GM19455 (cell line): ENCODE data around the gene WFDC9.
"Not testable (repeated sequence)": the region's sequence is repeated elsewhere in the genome, so short reads cannot be mapped to it uniquely, and the experiment has no call there.

Experiments used
- ATAC-seq: cut with Tn5 transposase; IDR thresholded peaks from one replicate; pipeline ENCODE4 v1.9.1; 2021; ENCODE audit not compliant: unreplicated experiment

WFDC9 gene

DNA sequence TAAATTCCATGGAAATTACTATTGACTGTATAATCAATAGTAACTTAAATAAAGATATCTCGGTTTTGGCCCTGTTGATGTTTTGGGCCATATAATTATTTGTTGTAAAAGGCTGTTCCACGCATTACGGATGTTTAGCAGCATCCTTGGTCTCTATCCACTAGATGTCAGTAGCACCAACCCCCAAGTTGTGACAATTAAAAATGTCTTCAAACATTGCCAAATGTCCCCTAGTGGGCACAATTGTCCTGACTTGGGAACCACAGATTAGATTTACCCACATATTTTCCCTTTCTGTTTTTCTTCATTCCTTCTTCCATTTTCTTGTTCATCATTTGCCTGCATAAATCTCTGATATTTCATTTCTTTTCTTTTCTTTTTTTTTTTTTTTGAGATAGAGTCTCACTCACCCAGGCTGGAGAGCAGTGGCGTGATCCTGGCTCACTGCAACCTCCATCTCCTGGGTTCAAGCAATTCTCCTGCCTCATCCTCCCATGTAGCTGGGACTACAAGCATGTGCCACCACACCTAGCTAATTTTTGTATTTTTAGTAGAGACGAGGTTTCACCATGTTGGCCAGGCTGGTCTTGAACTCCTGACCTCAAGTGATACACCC, 38.4 kb downstream of the WFDC9 start:
- ATAC-seq = no peak

DNA sequence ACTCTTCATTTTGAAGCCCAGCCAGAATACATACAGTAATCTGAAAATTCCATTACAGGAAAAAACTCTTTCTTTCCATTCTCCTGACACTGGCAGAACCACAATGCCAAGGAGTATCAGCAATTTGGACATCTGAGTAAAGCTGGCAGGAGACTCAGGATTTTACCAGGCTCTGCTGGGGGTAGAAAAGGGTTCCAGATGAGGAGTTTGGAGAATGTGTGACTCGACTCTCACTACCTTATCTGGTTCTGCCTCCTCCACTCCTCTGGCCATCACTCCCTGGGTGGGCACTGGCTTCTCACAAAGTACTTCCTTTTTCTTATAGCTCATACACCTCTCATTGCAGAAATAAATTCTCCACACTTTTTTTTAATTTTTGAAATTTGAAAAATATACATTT, 41.4 kb downstream of the WFDC9 start:
- ATAC-seq = no peak

DNA sequence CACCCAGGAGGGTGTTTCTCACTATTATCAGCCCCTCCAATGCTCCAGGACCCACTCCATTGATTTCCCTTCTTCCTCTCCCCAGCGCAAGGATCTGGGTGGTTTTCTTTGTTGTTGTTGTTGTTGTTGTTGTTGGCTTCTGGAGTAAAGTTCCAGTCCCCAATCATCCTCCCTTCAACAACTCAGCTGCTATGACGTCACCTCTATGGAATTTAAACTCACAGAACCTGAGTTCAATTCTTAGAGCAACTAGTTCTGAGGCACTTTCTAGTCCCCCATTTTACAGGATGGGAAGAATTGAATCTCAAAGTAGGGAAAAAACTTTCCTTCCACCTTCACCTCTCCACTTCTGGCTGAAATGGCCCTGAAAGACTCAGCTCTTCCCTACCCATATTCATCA, 42.3 kb downstream of the WFDC9 start:
- no peak for ATAC-seq

DNA sequence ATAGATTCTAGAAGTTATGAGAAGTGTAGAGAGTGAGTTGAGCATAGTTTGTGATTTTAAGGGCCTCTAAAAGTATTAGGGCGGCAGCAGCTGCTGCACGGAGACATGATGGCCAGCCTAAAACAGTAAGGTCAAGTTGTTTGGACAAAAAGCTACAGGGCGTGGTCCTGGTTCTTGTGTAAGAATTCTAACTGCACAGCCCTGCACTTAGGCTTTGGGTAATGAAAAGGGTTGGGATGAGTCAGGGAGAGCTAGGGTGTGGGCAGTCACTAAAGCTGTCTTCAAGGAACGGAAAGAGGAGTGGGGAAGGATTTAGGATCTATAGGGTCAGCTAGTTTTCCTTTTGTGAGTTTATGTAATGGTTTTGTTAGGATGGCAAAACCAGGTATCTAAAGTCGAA, 45.1 kb downstream of the WFDC9 start:
- ATAC-seq = not testable (repeated sequence)

DNA sequence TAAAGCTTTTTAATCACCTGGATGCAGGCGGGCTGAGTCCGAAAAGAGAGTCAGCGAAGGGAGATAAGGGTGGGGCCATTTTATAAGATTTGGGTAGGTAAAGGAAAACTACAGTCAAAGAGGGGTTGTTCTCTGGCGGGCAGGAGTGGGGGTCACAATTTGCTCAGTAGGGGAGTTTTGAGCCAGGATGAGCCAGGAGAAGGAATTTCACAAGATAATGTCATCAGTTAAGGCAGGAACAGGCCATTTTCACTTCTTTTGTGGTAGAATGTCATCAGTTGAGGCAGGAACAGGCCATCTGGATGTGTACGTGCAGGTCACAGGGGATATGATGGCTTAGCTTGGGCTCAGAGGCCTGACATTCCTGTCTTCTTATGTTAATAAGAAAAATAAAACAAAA, 46.8 kb downstream of the WFDC9 start:
- not testable (repeated sequence) for ATAC-seq

DNA sequence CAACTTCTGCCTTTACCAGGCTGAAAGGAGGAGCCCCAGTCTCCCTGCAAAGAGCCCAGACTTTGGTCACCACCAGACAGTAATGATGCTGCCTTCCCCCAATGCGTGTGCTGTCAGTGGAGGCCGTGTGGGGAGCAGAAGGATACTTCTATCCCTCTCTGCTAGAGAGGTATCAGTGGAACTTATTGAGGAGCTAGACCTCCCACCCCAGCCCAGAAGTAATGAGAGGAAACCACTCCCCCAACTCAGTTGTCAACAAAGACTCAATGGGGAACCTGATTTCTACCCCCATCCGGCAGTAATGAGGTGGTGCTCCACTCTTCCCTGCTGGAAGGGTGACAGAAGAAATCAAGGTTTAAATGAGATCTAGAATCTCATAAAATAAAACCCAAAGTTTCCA, 47.6 kb downstream of the WFDC9 start:
- no peak for ATAC-seq

DNA sequence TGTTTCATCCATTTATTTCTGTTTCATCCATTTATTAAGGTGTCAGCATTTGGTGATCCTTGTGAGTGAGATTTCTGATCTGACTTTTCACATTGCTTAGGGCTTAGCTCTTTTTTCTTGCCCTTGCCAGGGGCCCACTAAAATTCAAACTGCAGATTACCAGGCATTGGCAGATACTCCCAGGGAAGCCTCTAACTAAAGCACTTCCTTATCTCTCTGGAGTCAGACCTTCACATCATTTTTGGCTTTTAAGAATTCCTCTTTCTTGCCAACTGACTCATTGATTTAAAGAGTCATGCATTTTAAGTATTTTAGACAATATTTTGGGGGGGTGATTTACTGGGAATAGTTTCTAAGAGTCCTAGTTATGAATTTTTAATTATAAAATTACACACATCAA, 49.4 kb downstream of the WFDC9 start:
- no peak for ATAC-seq

DNA sequence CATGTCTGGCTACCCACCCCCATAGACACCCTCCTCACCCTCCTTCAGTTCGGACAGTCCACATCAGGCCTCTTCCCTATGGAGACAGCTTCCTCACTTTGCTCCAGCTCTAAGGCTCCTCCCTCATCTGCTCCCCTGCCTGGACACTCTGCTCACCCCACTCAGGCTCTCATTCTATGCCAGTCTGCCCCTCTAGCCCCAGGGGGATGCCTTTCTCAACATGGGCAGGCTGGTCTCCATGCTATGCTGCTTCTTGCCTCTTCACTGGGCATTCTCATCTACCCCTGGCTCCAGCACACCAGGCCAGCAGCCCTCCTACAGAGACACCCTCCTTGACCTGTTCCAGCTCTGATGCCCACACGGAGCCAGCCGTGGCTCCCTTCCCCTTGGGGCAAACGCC, 51.9 kb downstream of the WFDC9 start, which contains the start of gene WFDC8:
TSS of gene WFDC8 (minus strand) at position 101 of the 400 bp plus-strand sequence. CDS start at position 64, 37 bp downstream.
- ATAC-seq = no peak

DNA sequence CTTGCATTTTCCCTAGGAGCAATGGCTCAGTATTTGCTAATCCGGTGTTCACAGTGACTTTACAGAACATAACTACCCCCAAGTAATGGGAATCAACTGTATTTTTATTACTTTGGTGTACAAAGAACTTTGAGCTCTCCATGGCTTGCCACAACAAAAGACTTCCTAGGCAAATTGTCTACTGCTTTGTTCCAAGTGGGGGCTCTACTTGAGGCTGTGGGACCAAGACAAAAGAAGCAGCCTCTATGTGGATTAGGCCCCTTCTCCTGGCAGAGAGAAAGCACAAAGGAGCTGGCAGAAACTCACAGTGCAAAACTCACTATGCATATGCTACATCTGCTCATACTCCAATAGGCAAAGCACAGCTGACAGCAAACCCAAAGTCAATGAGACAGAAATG, 52.9 kb downstream of the WFDC9 start:
- ATAC-seq = no peak

DNA sequence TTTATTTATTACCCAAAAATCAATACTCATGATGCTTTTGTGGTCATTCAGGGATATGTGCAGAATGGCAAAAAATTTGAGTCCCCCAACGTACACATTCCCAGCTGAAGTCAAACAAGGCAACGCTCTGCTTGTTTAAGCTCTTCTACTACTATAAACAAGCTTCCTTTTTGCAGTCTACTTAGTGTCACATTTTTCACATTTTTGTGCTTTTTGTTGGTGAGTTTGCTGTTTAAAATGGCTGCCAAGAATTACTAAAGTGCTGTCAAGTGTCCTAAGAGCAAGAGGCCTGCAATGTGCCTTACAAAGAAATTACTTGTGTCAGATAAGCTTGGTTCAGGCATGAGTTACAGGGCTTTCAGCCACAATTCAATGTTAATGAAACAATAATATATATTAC, 54.1 kb downstream of the WFDC9 start:
- no peak for ATAC-seq

DNA sequence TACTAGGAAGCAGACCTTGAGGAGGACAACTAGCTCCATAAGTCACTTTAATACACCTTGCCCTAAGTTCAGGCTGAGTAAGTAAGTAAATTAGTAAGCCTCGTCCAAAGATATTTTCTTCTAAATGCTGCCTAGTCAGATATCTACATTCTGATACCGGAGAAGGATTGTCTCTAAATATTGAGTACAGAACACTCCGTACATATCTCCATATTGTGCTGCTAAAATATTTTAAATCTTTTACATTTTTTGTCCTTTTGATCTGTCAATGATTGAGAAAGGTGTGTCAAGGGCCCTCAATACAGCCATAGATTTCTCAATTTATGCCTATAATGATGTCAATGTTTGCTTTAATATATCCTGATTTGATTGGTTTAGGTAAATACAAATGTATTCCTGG, 55.2 kb downstream of the WFDC9 start:
- no peak for ATAC-seq

DNA sequence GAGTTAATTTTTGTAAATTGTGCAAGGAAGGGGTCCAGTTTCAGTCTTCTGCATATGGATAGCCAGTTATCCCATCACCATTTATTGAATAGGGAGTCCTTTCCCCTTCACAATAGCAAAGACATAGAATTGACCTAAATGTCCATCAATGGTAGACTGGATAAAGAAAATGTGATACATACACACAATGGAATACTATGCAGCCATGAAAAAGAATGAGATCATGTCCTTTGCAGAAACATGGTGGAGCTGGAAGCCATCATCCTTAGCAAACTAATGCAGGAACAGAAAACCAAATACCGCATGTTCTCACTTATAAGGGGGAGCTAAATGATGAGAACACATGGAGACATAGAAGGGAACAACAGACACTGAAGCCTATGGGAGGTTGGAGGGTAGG, 61.4 kb downstream of the WFDC9 start:
- ATAC-seq = not testable (repeated sequence)

DNA sequence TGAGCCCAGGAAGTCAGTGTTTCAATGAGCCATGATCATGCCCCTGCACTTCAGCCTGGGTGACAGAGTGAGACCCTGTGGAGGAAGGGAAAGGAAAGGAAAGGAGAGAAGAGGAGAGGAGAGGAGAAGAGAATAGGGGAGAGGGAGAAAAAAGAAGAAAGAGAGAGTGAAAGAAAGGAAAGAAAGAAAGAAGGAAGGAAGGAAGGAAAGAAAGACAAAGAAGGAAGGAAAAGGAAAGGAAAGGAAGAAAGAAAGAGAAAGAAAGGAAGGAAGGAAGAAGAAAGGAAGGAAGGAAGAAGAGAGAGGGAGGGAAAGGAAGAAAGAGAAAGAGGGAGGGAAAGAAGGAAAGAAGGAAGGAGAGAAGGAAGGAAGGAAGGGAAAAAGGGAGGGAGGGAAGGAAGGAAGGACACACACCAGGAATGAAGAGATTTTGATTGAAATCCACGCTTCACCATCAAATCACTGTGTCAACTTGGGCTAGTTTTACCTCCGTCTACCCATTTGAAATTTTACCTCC, 66.3 kb downstream of the WFDC9 start:
- ATAC-seq = no peak
